AG09309 (cell line): ENCODE measurements around the gene EGR4.

Source experiments
- DNase-seq: peaks from one replicate; pipeline ENCODE4 v3.0.0-alpha.2; 2010; ENCODE audit warnings: low read depth
- H3K4me3 ChIP-seq: 2 replicates; pipeline ENCODE4 v1.5.1; 2011; ENCODE audit warnings: mild to moderate bottlenecking, low read depth, low read length, moderate library complexity; ENCODE audit not compliant: control insufficient read depth
- CTCF ChIP-seq: IDR thresholded peaks from 2 replicates; pipeline ENCODE4 v1.5.1; 2011; ENCODE audit warnings: mild to moderate bottlenecking, low read depth, low read length, inconsistent platforms; ENCODE audit not compliant: insufficient read depth, control insufficient read depth; ENCODE audit errors: missing control alignments

EGR4 gene

DNA sequence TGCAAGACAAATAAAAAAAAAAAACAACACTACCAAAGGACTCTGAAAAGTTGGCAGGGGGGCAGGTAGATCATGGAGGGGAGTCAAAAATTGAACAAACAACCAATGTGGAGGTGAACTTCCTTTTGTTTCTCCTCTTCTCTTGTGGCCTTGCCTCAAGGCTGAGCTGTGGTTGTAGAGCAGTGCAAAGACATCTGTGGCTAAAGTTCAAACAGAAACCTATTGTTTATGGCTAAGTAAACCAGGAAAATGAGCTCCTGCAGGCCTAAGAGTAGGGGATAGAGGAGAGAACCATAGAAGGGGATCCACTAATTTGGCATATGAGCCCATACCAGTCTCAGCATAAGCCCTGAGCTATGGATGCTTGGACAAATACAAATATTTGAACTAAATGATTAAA lies 40.2 kb upstream of the EGR4 start:
- DNase-seq, result no peak
- TF ChIP-seq CTCF, result no peak
- no peak overlapping the region for H3K4me3 ChIP-seq

- no peak for TF ChIP-seq CTCF
- DNase-seq, result no peak
- no peak overlapping the region for H3K4me3 ChIP-seq
Observed at GRCh38 chr2:73324126-73324725, 30.9 kb upstream of the EGR4 start.

DNA sequence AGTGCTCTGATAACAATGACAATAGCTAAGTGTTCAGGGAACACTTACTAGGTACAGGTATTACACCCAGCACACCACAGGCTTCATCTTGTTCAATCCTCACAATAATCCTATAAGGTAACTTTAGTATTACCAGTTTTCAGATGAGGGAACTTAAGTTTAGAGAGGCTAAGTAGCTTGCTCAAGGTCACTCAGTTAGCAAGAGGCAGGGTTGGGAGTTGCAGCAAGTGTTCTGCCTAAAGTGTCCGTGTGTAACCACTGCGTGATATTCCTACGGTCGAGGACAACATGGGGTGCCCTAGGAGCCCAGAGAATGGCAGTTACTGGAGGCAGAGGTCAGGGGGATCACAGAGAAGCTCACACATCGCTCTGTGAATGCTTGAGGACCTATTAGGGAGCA lies 30.2 kb upstream of the EGR4 start:
- TF ChIP-seq CTCF, result no peak
- no peak overlapping the region for H3K4me3 ChIP-seq
- no peak for DNase-seq

- no peak overlapping the region for H3K4me3 ChIP-seq
- no peak for DNase-seq
- no peak for TF ChIP-seq CTCF
Observed at GRCh38 chr2:73314441-73314840, 21.1 kb upstream of the EGR4 start.

GRCh38 chr2:73307720-73308119 lies 14.4 kb upstream of the EGR4 start:
- no peak for DNase-seq
- no peak for TF ChIP-seq CTCF
- no peak overlapping the region for H3K4me3 ChIP-seq

- DNase-seq, result no peak
- H3K4me3 ChIP-seq, result no peak overlapping the region
- TF ChIP-seq CTCF, result no peak
Observed at GRCh38 chr2:73301636-73302035, 8.3 kb upstream of the EGR4 start.

GRCh38 chr2:73300926-73301325 lies 7.6 kb upstream of the EGR4 start:
- no peak overlapping the region for H3K4me3 ChIP-seq
- TF ChIP-seq CTCF, result no peak
- DNase-seq, result no peak
